C1 segment of cervical spinal cord (tissue), 14 donors: ENCODE data around the gene ZNF582.
"Not testable (repeated sequence)": the region's sequence is repeated elsewhere in the genome, so short reads cannot be mapped to it uniquely, and the experiment has no call there.

Experiments
- DNase-seq, 14 donors: peaks; one replicate each; lab custom pipeline; 2025; lab: John Stamatoyannopoulos, UW

ZNF582 gene

DNA sequence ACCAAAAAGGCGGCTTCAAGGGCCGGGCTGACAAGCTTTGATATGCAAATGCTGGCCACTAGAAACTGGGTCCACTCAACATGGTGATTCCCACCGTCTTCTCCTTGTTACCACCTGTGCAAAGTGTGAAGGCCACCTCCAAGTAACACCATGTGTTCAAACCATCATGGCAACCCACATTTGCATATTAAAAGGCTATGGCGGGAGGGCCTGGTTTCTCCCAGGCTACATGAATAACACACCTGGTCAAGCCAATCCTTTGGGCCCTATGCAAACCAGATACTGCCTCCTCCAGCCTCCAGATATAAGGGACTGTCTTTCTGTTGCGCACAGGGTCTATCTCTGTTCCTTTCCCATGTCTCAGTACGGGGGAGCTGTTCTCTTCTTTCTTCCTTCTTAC, 42.1 kb downstream of the ZNF582 start:
- DNase-seq, result no peak

DNA sequence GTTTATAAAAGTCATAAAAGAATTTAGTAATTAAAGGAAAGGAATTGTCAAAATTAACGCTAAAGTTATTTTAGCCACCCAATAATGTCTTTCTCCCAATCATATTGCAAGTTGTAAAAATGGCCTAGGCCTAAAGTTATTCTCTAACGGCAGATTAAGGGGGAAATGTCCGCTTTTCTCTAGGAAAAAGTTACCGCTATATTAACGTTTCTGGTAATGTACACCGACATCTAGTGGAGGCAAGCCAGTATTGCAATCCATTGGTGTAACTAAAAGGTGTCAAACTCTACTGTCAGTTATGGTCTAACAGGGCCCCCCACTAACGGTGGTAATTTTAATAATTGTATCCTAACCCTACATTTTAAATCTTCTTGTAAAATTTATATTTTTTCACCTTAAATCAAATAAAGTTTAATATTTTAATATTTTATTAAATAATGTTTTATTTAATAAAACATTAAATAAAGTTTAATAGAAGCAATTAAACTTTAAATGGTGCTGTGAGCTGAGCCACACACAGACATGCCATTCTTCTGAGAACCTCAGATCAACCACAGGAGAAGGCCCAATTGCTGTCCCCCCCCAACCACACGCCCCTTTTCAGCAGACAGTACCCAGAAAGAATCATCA, 42.8 kb downstream of the ZNF582 start:
- DNase-seq, result no peak

DNA sequence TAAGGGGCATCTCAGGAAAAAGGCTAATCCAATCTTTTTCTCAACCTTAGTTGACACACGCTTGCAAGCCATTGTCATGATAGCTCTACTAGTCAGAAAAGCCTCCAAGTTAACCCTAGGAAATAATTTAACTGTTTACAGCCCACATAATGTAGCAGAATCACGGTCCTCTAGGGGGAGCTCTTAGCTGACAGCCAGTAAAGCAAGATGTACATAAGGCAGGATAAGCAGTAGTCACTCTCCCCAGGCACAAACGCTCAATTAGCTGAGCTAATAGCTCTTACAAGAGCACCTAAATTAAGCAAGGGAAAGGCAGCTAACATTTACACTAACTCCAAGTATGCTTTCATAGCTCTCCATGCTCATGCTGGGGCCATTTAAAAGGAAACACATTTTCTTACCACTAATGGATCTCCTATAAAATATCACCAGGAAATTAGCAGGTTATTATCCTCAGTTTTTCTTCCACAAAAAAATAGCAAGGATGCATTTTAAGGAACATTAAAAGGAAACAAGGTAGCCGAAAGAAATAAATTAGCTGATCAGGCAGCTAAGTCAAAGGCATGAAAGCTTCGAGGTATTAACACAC, 45.0 kb downstream of the ZNF582 start:
- DNase-seq, result no peak

DNA sequence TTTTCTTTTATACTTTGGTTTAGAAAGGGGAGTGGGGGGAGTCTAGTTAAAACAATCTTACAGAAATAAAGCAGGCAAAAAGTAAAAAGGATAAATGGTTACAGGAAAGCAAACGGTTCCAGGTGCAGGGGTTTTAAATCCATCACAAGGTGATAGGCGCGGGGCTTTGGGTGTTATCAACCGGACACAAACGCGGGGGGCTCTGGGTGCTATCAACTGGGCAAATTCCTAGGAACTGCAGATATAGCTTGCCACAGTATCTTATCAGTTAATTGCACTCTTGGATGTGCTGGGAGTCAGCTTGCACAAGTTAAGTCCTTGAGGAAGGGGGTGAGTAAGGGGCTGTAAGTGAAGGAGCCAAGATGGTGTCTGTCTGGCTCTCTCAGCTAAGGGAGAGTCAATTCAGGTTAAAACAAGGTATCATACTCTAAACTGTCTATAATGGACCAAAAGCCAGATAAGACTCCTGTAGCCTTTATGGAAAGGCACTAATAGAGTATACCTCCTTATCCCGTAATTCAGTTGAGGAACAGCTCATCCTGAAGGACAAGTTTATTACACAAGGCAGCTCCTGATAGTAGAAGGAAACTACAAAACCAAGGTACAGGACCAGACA, 46.1 kb downstream of the ZNF582 start:
- DNase-seq, result no peak

DNA sequence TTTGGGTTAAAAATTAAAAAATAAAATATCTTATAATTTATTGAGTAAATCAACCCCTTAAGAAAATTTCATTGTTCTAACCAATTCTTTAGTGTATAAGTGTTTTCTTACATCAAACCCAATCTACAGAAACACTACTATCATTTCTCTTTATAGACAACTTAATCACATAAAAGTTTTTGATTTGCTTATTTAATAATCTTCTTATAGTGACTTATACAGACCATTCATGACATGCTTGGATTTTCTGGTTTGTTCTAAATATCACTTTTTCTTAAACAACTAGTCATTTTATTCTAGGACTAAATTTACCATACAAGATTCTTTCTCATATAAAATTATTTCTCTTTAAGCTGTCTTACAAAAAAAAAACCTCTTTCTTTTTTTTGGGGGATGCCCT, 51.4 kb downstream of the ZNF582 start:
- DNase-seq, result no peak

DNA sequence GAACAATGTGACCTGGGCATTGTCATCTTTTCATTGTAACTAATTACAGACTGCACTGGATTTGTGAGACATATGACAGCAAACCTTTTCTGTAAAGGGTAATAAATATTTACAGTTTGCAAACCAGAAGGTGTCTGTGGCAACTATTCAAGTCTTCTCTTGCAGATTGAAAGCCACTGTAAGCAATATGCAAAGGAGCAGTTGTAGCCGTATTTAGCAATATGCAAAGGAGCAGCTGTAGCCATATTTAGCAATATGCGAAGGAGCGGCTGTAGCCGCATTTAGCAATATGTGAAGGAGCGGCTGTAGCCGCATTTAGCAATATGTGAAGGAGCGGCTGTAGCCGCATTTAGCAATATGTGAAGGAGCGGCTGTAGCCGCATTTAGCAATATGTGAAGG, 54.3 kb downstream of the ZNF582 start:
- DNase-seq, result not testable (repeated sequence)

DNA sequence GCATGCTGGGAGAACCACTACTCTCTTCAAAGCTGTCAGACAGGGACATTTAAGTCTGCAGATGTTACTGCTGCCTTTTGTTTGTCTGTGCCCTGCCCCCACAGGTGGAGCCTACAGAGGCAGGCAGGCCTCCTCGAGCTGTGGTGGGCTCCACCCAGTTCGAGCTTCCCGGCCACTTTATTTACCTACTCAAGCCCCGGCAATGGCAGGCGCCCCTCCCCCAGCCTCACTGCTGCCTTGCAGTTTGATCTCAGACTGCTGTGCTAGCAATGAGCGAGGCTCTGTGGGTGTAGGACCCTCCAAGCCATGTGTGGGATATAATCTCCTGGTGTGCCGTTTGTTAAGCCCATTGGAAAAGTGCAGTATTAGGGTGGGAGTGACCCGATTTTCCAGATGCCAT, 56.3 kb downstream of the ZNF582 start:
- not testable (repeated sequence) for DNase-seq

DNA sequence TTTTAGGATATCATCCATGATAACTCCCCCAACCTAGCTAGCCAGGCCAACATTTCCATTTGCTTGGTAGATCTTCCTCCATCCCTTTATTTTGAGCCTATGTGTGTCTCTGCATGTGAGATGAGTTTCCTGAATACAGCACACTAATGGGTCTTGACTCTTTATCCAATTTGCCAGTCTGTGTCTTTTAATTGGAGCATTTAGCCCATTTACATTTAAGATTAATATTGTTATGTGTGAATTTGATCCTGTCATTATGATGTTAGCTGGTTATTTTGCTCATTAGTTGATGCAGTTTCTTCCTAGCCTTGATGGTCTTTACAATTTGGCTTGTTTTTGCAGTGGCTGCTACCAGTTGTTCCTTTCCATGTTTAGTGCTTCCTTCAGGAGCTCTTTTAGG, 58.0 kb downstream of the ZNF582 start:
- DNase-seq, result not testable (repeated sequence)

DNA sequence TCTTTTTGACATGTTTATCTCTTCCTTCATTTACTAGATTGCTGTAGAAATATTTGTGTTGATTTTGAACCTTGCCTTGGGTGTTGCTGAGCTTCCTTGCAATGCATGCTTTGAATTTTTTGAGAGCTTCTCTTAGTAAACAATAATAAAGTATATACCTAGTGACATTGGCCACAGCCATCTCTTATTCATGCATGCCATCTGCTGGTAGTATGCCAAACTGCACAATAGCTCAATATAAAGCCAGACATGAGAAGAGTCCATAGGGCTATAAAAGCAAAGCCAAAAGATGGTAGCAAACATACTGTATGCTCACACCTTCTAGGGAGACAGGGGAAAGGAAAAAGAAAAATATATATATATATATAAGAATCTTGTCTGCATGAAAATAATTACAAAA, 59.8 kb downstream of the ZNF582 start:
- DNase-seq, result no peak
